ENCODE measurements around the gene MGAT5B. TPM values are rescaled to one million over a fixed set of nuclear protein-coding genes. Genes with fewer than 3 reads are reported as not detected.

The MGAT5B gene
- total RNA-seq, 1 experiment from 2014 or later = 4.4 TPM

DNA sequence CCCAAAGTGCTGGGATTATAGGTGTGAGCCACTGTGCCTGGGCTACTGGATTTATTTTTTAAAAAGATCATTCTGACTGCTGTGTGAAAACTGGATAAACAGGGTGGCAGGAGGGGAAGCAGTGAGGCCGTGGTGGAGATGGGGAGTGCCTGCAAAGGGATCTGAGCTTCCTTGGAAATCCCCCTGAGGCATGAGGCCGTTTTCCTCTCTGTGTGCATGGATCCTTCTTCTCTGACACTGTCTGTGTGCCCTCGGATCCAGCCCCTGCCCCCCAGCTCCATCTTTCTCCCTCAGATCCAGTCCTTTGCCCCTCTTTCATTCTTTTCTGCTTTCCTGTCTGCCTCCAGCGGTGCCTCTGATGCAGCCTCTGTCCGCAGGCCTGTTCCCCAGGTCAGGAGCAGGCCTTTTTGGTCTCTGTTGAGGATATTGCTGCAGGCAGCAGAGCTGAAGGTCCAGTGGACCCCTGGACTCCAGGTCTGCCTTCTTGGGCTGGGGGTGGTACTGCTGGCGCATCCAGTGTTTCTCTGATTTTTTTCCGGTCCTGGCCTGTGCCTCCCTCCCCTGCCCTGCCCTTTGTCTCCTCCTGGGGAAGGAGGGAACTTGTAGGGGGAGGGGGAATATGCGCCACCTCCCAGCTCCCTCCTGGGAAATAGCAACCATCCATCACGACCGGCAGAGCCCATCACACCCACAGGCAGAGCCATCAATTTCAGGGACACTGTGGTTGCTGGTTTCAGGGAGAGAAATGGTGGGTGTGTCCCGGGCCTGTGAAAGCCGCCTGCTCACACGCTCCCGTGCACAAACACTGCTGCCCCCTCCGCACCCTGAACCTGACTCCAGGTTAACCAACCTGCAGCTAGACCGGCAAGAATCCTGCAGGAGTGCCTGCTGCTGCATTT, 17.0 kb downstream of the MGAT5B start:
- Histone ChIP-seq H3K4me3 (replicated peaks in 1 of 2; ENCODE audit: low read depth in 1 of 2, low read length in 2 of 2) (no peak overlapping the region), H3K27me3 (ENCODE audit: insufficient read depth, low read length) (no peaks in the 10 kb centered on the region), H3K36me3 (ENCODE audit: control insufficient read depth in 1 of 2, insufficient read depth in 2 of 2, low read length in 2 of 2) (no peaks in the 10 kb centered on the region), H4K20me1 (ENCODE audit: insufficient read depth) (no peaks in the 10 kb centered on the region), H3K9me2 (ENCODE audit: insufficient read depth) (no peaks in the 10 kb centered on the region), H3K4me1 (ENCODE audit: control insufficient read depth in 1 of 2, insufficient read depth in 2 of 2, low read length in 2 of 2) (no peaks in the 10 kb centered on the region), H3K27ac (ENCODE audit: low read depth, low read length) (no peak overlapping the region), H3K9me3 (ENCODE audit: control insufficient read depth in 1 of 2, insufficient read depth in 1 of 2, low read depth in 1 of 2, low read length in 2 of 2) (no peaks in the 10 kb centered on the region), H2AFZ (ENCODE audit: low read depth, low read length, poor library complexity, severe bottlenecking) (no peak overlapping the region), H3K9ac (ENCODE audit: low read length) (no peak overlapping the region), H3K79me2 (ENCODE audit: insufficient read depth, low read length) (no peaks in the 10 kb centered on the region), H3K4me2 (ENCODE audit: low read length) (no peak overlapping the region)
- CTCF ChIA-PET = no interaction called here
- TF ChIP-seq CBX3 (IDR thresholded peaks at IDR 0.05; ENCODE audit: low read depth) (no peak), ZNF274 (IDR thresholded peaks at IDR 0.05; ENCODE audit: low read depth, low read length) (no peak), EGR1 (IDR thresholded peaks at IDR 0.05; ENCODE audit: low read depth) (no peak), CEBPB (IDR thresholded peaks at IDR 0.05; ENCODE audit: low read depth) (no peak), MAX (IDR thresholded peaks at IDR 0.05) (no peak), EZH2 (IDR thresholded peaks at IDR 0.05) (no peak), ZFX (IDR thresholded peaks at IDR 0.05) (no peak), FOSL1 (IDR thresholded peaks at IDR 0.05; ENCODE audit: low read depth) (no peak), SP1 (IDR thresholded peaks at IDR 0.05; ENCODE audit: low read depth) (no peak), SRF (IDR thresholded peaks at IDR 0.05; ENCODE audit: low read depth) (no peak), POLR2AphosphoS5 (IDR thresholded peaks at IDR 0.05; ENCODE audit: low read depth, low read length) (no peak), JUND (IDR thresholded peaks at IDR 0.05) (no peak), SIN3A (IDR thresholded peaks at IDR 0.05; ENCODE audit: low read depth) (no peak), REST (IDR thresholded peaks at IDR 0.05; ENCODE audit: low read depth) (no peak), EZH2phosphoT487 (IDR thresholded peaks at IDR 0.05; ENCODE audit: borderline replicate concordance) (no peak), RAD21 (IDR thresholded peaks at IDR 0.05; ENCODE audit: low read depth) (no peak)
- TF ChIP-seq, protein P1, sequence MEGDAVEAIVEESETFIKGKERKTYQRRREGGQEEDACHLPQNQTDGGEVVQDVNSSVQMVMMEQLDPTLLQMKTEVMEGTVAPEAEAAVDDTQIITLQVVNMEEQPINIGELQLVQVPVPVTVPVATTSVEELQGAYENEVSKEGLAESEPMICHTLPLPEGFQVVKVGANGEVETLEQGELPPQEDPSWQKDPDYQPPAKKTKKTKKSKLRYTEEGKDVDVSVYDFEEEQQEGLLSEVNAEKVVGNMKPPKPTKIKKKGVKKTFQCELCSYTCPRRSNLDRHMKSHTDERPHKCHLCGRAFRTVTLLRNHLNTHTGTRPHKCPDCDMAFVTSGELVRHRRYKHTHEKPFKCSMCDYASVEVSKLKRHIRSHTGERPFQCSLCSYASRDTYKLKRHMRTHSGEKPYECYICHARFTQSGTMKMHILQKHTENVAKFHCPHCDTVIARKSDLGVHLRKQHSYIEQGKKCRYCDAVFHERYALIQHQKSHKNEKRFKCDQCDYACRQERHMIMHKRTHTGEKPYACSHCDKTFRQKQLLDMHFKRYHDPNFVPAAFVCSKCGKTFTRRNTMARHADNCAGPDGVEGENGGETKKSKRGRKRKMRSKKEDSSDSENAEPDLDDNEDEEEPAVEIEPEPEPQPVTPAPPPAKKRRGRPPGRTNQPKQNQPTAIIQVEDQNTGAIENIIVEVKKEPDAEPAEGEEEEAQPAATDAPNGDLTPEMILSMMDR (IDR thresholded peaks at IDR 0.05 in 2 of 3, conservative IDR thresholded peaks at IDR 0.05 in 1 of 3; ENCODE audit: borderline replicate concordance in 1 of 3, insufficient read depth in 1 of 3, low read depth in 2 of 3, low read length in 2 of 3) = no peak
- TF ChIP-seq, protein P2, sequence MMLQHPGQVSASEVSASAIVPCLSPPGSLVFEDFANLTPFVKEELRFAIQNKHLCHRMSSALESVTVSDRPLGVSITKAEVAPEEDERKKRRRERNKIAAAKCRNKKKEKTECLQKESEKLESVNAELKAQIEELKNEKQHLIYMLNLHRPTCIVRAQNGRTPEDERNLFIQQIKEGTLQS (IDR thresholded peaks at IDR 0.05) = no peak
- POLR2A ChIA-PET = no interaction called here
- intact Hi-C loops (cut with micrococcal nuclease) = no loop called here
- DNase-seq (ENCODE audit: low read depth, low spot score) (no peak), ATAC-seq (no peak)
- RAD21 ChIA-PET (ENCODE audit: low non-redundant PET in 1 of 2, low total read pairs in 2 of 2, uncharacterized antibody in 2 of 2, unreplicated experiment in 2 of 2) = no interaction called here
- BruUV-seq (replicated peaks) = no TSS peak
